ENCODE measurements around the gene ROCK2. TPM values are rescaled to one million over a fixed set of nuclear protein-coding genes. Genes with fewer than 3 reads are reported as not detected.

ROCK2 gene
- polyA plus RNA-seq, 1 donor (not counting 4 experiments of a cell fraction or from before 2014, with no cell fraction given): 12.6 TPM

- no peak for DNase-seq (ENCODE audit: low read depth, low spot score)
- H3K27ac ChIP-seq (ENCODE audit: control insufficient read depth, insufficient read depth, low read length): no peak overlapping the region
- no peaks in the 10 kb centered on the region for H4K20me1 ChIP-seq (ENCODE audit: control insufficient read depth, extremely low read depth, insufficient read depth, low read length)
- no peak for TF ChIP-seq EZH2 (IDR thresholded peaks at IDR 0.05; ENCODE audit: low read length)
- TF ChIP-seq, protein P1, sequence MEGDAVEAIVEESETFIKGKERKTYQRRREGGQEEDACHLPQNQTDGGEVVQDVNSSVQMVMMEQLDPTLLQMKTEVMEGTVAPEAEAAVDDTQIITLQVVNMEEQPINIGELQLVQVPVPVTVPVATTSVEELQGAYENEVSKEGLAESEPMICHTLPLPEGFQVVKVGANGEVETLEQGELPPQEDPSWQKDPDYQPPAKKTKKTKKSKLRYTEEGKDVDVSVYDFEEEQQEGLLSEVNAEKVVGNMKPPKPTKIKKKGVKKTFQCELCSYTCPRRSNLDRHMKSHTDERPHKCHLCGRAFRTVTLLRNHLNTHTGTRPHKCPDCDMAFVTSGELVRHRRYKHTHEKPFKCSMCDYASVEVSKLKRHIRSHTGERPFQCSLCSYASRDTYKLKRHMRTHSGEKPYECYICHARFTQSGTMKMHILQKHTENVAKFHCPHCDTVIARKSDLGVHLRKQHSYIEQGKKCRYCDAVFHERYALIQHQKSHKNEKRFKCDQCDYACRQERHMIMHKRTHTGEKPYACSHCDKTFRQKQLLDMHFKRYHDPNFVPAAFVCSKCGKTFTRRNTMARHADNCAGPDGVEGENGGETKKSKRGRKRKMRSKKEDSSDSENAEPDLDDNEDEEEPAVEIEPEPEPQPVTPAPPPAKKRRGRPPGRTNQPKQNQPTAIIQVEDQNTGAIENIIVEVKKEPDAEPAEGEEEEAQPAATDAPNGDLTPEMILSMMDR (optimal IDR thresholded peaks at IDR 0.05 in 1 of 3, IDR thresholded peaks at IDR 0.05 in 1 of 3, conservative IDR thresholded peaks at IDR 0.05 in 1 of 3; ENCODE audit: extremely low read depth in 1 of 3, insufficient read depth in 2 of 3, low read length in 3 of 3): no peak
- H3K9me3 ChIP-seq (ENCODE audit: control insufficient read depth, low read depth, low read length): no peaks in the 10 kb centered on the region
- H3K9ac ChIP-seq (ENCODE audit: control insufficient read depth, extremely low read depth, insufficient read depth, low read length): no peak overlapping the region
- H3K79me2 ChIP-seq (ENCODE audit: control insufficient read depth, insufficient read depth, low read length): no peaks in the 10 kb centered on the region
- H3K27me3 ChIP-seq (ENCODE audit: control insufficient read depth, extremely low read depth, insufficient read depth, low read length): no peaks in the 10 kb centered on the region
- no peak overlapping the region for H3K4me2 ChIP-seq (ENCODE audit: control insufficient read depth, extremely low read depth, insufficient read depth, low read depth, low read length)
- dilution Hi-C loops (cut with MboI; ENCODE audit: extremely low pct_ligation_motif_present, low sequenced_read_pairs): no loop called here
- H3K4me1 ChIP-seq (ENCODE audit: control insufficient read depth, extremely low read depth, insufficient read depth, low read length): peaks cover 8% of the 10 kb centered on the region
- H3K36me3 ChIP-seq (ENCODE audit: control insufficient read depth in 2 of 2, extremely low read depth in 1 of 2, insufficient read depth in 2 of 2, low read length in 2 of 2): peaks cover 0 to 1% of the 10 kb centered on the region in 2 experiments
- no peak overlapping the region for H2AFZ ChIP-seq (ENCODE audit: control insufficient read depth, low read length)
- FAIRE-seq: no peak
- no peaks in the 10 kb centered on the region for H3K9me1 ChIP-seq (ENCODE audit: control insufficient read depth, extremely low read depth, insufficient read depth, low read length)
- no peak overlapping the region for H3K4me3 ChIP-seq (ENCODE audit: control insufficient read depth in 2 of 3, extremely low read depth in 1 of 3, insufficient read depth in 2 of 3, low read depth in 1 of 3, low read length in 3 of 3)
Measured at GRCh38 chr2:11175293-11175795, 169.1 kb downstream of the ROCK2 start.

GRCh38 chr2:11174222-11174621 lies 170.2 kb downstream of the ROCK2 start:
- Histone ChIP-seq H3K79me2 (ENCODE audit: control insufficient read depth, insufficient read depth, low read length) (no peaks in the 10 kb centered on the region), H2AFZ (ENCODE audit: control insufficient read depth, low read length) (no peak overlapping the region), H3K4me1 (ENCODE audit: control insufficient read depth, extremely low read depth, insufficient read depth, low read length) (peaks cover 8% of the 10 kb centered on the region), H3K9ac (ENCODE audit: control insufficient read depth, extremely low read depth, insufficient read depth, low read length) (no peak overlapping the region), H3K27ac (ENCODE audit: control insufficient read depth, insufficient read depth, low read length) (no peak overlapping the region), H4K20me1 (ENCODE audit: control insufficient read depth, extremely low read depth, insufficient read depth, low read length) (no peaks in the 10 kb centered on the region), H3K9me1 (ENCODE audit: control insufficient read depth, extremely low read depth, insufficient read depth, low read length) (no peaks in the 10 kb centered on the region), H3K4me3 (ENCODE audit: control insufficient read depth in 2 of 3, extremely low read depth in 1 of 3, insufficient read depth in 2 of 3, low read depth in 1 of 3, low read length in 3 of 3) (no peak overlapping the region), H3K36me3 (ENCODE audit: control insufficient read depth in 2 of 2, extremely low read depth in 1 of 2, insufficient read depth in 2 of 2, low read length in 2 of 2) (peaks cover 0 to 1% of the 10 kb centered on the region in 2 experiments), H3K4me2 (ENCODE audit: control insufficient read depth, extremely low read depth, insufficient read depth, low read depth, low read length) (no peak overlapping the region), H3K9me3 (ENCODE audit: control insufficient read depth, low read depth, low read length) (no peaks in the 10 kb centered on the region), H3K27me3 (ENCODE audit: control insufficient read depth, extremely low read depth, insufficient read depth, low read length) (no peaks in the 10 kb centered on the region)
- DNase-seq (ENCODE audit: low read depth, low spot score) (no peak), FAIRE-seq (no peak)
- dilution Hi-C loops (cut with MboI; ENCODE audit: extremely low pct_ligation_motif_present, low sequenced_read_pairs): no loop called here
- TF ChIP-seq EZH2 (IDR thresholded peaks at IDR 0.05; ENCODE audit: low read length): no peak
- TF ChIP-seq, protein P1 (optimal IDR thresholded peaks at IDR 0.05 in 1 of 3, IDR thresholded peaks at IDR 0.05 in 1 of 3, conservative IDR thresholded peaks at IDR 0.05 in 1 of 3; ENCODE audit: extremely low read depth in 1 of 3, insufficient read depth in 2 of 3, low read length in 3 of 3): no peak
